ENCODE measurements around the gene NCBP2L.

NCBP2L gene

GRCh38 chrX:107818900-107819521, 41.5 kb downstream of the NCBP2L start:
- no peak for DNase-seq

DNA sequence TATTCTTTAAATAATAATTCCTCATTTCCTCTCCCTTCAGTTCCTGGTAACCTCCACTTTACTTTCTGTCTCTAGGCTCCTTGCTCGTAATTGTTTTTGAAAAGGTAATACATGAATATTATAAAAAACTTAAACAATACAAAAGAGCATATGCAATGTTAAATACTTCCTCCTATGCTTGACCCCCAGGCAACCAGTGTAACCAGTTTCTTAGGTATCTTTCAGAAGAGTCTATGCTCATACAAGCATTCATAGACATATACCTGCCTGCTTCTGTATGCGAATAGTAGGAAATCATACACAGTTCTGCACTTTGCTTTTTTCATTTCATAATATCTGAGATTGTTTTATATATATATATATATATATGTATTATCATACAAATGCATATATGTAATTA, 45.5 kb downstream of the NCBP2L start:
- no peak for DNase-seq

- no peak for DNase-seq
Observed at GRCh38 chrX:107823456-107823855, 45.9 kb downstream of the NCBP2L start.

DNA sequence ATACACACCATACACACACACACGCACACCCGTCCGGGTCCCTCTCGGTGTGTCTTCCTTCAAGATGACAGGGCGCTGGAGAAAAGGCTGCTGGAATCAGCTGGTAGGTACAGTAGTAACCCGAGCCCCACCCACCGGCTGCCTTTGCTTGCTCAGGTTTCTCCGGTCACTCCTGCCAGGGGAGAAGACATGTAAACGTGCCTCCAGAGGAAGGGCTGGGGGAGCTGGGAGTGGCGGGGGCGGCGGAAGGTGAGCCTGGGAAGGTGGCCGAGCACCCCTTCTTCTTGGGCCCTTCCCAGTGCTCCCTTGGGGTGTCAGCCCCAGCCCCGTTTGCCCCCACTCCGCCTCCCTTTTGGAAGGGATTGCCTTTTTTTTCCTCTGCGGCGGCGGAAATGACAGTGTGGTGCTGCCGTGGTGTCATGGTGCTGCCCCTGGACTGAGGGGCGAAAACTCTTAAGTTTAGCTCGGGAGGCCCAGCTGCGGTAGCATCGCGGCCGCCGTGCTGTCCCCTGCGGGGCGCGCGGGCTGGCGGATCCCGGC, 48.2 kb downstream of the NCBP2L start, which contains the start of gene MID2:
Gene MID2, plus strand, starts transcription at position 169 of the 540 bp plus-strand sequence. CDS start 561 bp downstream, outside the sequence.
- peak; percentile 1 for DNase-seq

DNA sequence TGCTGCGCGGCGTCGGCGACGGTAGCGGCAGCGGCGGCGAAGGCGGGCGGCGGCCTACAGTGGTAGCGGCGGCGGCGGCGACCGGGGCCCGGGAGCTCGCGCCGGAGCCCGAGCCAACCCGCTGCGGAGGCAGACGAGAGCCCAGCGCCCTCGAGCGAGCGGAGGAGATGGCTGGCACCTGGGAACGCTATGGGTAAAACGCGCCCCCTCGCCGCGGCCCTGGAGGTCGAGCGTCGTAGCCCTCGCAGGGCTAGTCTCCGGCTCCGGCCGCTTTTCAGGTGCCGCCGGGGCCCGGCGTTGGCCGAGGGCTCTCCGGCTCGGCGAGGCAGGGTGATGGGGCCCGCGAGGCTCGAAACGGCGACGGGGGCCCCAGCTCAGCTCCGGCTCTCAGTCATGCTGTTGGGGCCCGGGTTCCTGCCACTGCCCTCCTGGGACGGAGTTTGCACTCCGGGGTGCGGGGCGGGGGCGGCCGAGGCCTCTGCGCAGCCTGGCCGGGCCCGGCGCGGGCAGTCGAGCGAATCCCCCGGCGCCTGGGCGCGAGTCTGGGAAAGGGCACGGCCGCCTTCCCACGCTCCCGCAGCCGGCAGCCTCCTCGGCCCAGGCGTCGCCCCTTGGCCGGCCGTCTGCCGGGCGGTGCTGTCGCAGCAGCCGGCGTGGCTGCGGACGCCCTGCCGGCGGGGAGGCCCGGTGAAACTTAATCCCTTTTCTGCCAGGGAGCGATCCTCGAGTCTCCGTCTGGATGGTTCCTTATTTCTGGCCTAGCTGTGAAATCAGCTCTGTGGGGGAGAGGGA, 48.9 kb downstream of the NCBP2L start:
- no peak for DNase-seq

DNA sequence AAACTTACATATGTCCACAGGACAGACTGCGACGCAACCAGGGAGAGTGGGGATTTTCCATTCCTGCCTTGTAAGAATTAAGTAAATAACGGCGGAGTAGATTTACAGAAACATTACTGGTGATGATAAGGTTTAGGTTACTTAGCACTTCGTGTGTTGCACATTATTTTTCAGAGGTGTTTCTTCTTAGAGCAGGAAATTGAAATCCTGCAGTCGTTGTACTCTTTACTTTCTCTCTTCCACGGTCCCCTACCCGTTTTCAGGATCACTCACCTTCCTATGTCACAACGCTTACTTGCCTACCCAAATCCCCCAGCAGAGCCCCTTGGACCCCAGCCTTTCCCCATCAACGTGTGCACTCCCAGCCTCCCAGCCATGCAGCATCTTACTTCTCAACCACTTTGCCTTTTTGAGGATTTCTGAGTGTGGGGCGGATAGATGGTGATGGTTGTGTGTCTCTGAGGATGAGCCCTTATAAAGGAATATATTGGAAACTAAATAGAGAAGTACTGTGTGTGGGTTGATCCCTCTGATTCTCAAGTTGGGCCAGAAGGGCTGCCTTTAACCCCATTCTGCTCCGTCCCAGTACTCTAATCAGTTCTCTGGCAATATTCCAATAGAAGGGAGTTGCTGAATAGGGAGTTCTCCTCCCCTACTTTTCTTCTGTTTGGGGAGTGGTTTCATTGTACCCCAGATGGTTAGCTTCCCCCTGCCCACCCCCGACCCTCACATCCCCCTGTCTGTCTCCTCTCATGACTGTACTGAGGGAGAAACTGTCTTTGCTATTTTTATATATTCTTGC, 49.7 kb downstream of the NCBP2L start:
- DNase-seq: no peak

GRCh38 chrX:107827852-107828251, 50.3 kb downstream of the NCBP2L start:
- peak; percentile 0 for DNase-seq

- DNase-seq: no peak
Observed at GRCh38 chrX:107829878-107830277, 52.3 kb downstream of the NCBP2L start.

DNA sequence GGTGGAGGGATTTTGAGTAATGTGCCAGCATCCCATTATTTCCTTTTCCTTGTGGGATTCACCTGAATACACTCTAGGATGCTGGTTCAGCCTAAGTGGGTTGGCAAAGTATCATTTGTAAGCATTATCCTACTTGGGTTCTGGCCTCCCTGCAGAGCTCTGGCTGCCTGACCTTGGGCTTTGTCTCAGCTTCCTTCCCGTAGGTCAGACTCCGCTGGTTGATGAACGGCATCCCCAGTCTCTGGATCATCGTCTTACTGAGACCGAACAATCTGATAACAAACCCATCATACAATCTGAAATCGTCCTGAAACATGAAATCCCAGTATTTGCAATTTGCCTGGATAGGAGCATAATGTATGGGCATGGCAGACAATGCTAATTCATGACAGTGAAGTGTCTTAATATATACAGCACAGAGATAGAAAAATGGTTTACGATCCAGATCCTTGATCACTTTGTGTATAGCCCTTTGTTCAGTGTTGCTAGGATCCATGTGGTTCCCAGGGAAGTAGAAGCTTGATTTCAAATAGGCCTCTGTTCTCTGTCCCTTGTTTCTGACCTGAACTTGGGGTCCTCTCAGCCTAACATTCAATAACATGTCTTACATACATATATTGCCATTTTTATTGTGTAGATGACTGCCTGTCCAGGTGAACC, 53.7 kb downstream of the NCBP2L start:
- DNase-seq: no peak

GRCh38 chrX:107834275-107835201, 57.0 kb downstream of the NCBP2L start:
- no peak for DNase-seq

GRCh38 chrX:107836958-107837357, 59.4 kb downstream of the NCBP2L start:
- no peak for DNase-seq

DNA sequence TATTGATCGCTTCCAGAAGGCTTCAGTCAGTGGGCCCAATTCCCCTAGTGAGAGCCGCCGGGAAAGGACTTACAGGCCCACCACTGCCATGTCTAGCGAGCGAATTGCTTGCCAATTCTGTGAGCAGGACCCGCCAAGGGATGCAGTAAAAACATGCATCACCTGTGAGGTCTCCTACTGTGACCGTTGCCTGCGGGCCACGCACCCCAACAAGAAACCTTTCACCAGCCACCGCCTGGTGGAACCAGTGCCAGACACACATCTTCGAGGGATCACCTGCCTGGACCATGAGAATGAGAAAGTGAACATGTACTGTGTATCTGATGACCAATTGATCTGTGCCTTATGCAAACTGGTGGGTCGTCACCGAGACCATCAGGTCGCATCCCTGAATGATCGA, 63.4 kb downstream of the NCBP2L start:
- no peak for DNase-seq

DNA sequence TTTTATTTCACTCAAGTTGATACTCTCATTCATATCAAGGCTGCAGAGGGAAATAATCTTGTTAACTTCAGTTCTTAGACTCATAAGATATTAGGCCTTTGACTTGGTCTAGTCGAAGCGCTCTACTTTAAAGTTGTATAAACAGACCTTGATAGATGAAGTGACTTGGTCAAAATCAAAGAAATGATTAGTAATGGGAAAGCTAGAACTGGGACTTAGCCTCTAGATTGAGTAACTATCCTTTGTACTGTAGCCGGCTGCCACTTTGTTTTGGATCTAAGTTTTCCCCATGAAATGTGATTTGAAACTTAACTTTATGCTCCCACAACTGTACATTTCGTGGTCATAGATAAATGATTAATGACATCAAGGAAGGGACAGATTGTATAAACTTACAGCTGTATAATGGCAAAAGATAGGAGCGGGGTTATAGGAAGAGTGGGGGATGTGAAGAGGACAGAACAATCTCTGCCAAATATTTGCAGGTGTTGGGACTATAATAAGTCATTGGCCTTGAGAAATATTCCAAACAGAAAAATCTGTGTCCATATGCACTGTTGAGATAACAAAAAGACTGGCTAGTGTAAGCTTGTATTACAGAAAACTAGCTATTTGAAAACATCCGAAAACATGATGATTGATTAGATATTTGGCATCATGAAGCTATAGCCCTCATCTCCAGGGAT, 65.3 kb downstream of the NCBP2L start:
- no peak for DNase-seq

Measured in T1000 (cell line).